ENCODE data around the gene MICAL2.

The MICAL2 gene

GRCh38 chr11:12207384-12208150, 97.2 kb downstream of the MICAL2 start:
- no peak for TF ChIP-seq CTCF (IDR thresholded peaks at IDR 0.05)

DNA sequence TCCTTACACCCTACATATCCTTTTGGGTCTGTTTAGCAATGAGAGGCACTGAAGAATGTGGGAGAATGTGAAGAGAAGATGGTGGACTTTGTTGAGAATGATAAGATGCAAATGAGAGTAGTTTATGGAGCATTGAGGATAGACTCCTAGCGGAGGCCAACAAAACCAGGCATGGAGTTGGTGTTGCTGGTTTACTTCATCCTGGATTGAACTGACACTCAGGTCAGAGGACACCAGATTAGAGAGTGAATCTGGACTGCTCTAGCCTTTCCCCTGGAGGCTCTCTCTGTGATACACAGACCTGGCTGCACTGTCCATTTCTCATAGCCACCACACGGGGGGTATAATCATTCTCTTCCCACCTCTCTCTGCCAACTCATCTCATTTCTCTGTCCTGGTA, 98.7 kb downstream of the MICAL2 start:
- H3K4me3 Mint-ChIP-seq = no peak overlapping the region
- no peaks in the 10 kb centered on the region for H3K9me3 Mint-ChIP-seq
- DNase-seq = no peak
- H3K36me3 Mint-ChIP-seq (ENCODE audit: low read depth) = no peaks in the 10 kb centered on the region
- peaks cover 22% of the 10 kb centered on the region for H3K27me3 Mint-ChIP-seq (ENCODE audit: low read depth, poor library complexity)
- H3K4me1 Mint-ChIP-seq = peaks cover 32% of the 10 kb centered on the region
- H3K27ac Mint-ChIP-seq = no peak overlapping the region
- no peak for TF ChIP-seq CTCF (IDR thresholded peaks at IDR 0.05)

More at GRCh38 chr11:12207384-12208150, 97.2 kb downstream of the MICAL2 start:
- no peaks in the 10 kb centered on the region for H3K9me3 Mint-ChIP-seq
- DNase-seq = no peak
- H3K27me3 Mint-ChIP-seq (ENCODE audit: low read depth, poor library complexity) = peaks cover 23% of the 10 kb centered on the region
- H3K27ac Mint-ChIP-seq = no peak overlapping the region
- H3K4me1 Mint-ChIP-seq = peaks cover 16% of the 10 kb centered on the region
- H3K4me3 Mint-ChIP-seq = no peak overlapping the region
- H3K36me3 Mint-ChIP-seq (ENCODE audit: low read depth) = no peaks in the 10 kb centered on the region

DNA sequence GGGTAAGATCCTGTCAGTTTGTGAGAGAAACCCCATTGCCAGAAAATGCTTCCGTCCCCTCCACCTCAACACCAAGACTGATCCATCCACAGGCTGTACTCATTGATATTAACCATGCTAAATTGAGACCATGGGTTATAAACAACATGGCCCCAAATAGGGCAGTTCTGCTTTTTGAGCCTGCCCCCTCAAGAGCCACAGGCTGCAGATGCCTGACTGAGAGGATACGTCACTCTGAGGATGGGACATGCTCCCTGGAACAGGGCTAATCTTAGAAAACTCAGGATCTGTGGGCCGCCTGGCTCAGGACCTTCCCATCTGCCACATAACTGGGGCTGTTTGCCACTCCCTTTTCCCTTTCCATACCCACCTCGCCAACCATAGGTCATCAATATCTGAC, 99.8 kb downstream of the MICAL2 start:
- Mint-ChIP-seq H3K27me3 (ENCODE audit: low read depth, poor library complexity) (peaks cover 21% of the 10 kb centered on the region), H3K4me1 (peaks cover 43% of the 10 kb centered on the region), H3K27ac (no peak overlapping the region), H3K36me3 (ENCODE audit: low read depth) (no peaks in the 10 kb centered on the region), H3K9me3 (no peaks in the 10 kb centered on the region), H3K4me3 (no peak overlapping the region)
- no peak for DNase-seq
- TF ChIP-seq CTCF (IDR thresholded peaks at IDR 0.05) = no peak

GRCh38 chr11:12211331-12212065, 101.1 kb downstream of the MICAL2 start:
- Mint-ChIP-seq H3K9me3 (no peaks in the 10 kb centered on the region), H3K4me3 (no peak overlapping the region), H3K36me3 (ENCODE audit: low read depth) (no peaks in the 10 kb centered on the region), H3K4me1 (peaks cover 56% of the 10 kb centered on the region), H3K27ac (no peak overlapping the region), H3K27me3 (ENCODE audit: low read depth, poor library complexity) (peaks cover 24% of the 10 kb centered on the region)
- no peak for DNase-seq
- no peak for TF ChIP-seq CTCF (IDR thresholded peaks at IDR 0.05)

DNA sequence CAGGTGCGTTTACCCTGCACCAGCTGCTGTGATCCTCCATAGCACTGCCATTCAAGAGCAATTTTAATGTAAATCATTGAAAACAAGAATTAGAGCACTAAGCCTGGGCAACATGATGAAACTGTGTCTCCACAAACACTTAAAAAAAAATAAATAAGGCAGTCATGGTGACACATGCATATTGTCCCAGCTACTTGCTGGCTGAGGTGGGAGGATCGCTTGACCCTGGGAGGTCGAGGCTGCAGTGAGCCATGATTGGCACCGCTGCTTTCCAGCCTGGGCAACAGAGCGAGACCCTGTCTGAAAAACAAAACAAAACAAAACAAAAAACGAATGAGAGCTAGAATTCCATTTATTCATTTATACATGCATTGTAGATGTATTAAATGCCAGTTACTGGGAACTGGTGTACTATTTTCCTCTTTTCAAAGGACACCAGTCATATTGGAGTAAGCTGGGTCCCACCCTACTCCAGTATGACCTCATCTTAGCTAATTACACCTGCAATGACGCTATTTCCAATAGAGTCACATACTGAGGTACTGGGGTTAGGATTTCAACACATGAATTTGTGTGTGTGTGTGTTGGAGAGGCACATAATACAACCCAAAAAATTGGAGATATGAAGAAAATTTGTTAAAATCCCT, 101.9 kb downstream of the MICAL2 start:
- Mint-ChIP-seq H3K36me3 (ENCODE audit: low read depth) (no peaks in the 10 kb centered on the region), H3K4me1 (peaks cover 60% of the 10 kb centered on the region), H3K4me3 (no peak overlapping the region), H3K9me3 (no peaks in the 10 kb centered on the region), H3K27ac (peak overlapping the region; percentile 6), H3K27me3 (ENCODE audit: low read depth, poor library complexity) (peaks cover 22% of the 10 kb centered on the region)
- no peak for TF ChIP-seq CTCF (IDR thresholded peaks at IDR 0.05)
- no peak for DNase-seq

All from nephron progenitor cell (in vitro differentiated cells).